ENCODE data around the gene STXBP1. TPM values are rescaled to one million over a fixed set of nuclear protein-coding genes. Genes with fewer than 3 reads are reported as not detected.

STXBP1 gene
- total RNA-seq, 1 donor from 2014 or later, result 53.1 TPM

DNA sequence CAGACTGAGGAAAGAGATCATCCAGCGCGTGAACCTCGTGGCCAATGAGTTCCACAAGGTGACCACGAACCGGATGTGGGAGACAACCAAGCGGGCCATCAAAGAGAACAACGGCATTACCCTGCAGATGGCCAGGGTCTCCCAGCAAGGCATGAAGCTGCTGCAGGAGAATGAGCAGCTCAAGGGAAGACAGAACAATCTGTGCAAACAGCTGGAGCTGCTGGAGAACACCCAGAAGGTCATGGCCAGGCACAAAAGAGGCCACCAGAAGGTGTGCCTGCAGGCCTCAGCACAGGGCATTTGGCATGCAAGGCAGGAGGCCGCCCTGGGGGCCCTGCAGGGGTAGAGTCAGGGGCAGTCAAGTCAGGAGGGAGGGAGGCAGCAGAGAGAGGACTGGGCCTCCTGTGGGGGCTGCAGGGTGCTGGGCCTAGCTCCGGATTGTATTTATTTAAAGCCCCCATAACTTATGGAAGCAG lies 99.2 kb downstream of the STXBP1 start:
- DNase-seq (ENCODE audit: extremely low read depth, low read depth, low spot score), result no peak

DNA sequence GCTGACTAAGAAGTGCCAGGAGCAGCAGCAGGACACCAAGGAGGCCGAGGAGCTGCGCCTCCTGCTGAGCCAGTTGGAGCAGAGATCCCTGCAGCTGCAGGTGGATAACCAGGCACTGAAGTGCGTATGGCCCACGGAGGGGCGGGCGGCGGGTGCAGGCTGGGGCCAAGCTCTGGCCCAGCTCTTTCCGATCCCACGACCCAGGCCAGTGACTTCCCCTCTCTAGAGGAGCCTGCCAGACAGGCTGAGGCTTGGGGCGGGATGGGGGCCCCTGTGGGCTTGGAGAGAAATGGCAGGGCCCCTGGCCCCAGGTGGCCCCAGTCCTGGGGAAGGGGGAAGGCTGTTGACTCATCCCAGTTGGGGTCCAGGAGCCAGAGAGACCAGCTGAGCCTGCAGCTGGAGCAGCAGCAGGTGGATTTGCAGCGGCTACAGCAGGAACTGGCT lies 99.8 kb downstream of the STXBP1 start:
- DNase-seq (ENCODE audit: extremely low read depth, low read depth, low spot score), result no peak

DNA sequence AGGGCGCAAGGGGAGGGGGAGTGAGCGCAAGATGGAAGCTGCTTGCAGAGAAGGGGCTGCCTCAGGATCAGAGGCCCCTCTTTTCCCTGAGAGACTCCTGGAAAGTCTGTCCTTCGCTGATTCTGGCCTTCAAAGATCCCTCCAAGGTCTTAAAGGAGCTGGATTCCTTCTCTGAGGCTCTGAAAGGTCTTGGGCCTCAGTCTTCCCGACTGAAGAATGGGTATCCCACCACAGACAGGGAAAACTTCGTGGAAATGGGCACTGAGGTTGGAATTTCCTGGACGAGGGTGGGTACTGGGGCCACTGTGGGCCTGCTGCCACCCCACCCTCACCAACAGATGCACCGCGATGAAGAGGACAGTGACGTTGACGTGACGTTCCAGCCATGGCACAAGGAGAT lies 100.3 kb downstream of the STXBP1 start:
- DNase-seq (ENCODE audit: extremely low read depth, low read depth, low spot score), result no peak

DNA sequence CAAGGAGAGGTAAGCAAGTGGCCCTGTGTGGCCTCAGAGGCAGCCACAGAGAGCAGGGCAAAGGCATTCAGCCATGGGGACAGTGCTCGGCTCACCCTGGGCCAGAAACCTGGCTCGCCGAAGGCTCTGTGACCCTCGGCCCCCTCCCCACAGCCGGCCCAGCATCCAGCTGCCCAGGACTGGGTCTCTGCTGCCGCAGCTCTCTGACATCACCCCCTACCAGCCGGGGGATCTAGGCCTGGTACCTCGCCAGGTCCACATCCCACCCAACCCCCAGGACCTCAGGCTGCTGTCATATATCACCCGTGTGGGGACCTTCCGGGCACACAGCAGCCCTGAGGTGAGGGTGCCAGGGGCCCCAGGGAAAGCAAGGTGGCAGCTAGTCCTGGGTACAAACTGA lies 100.8 kb downstream of the STXBP1 start:
- no peak for DNase-seq (ENCODE audit: extremely low read depth, low read depth, low spot score)

DNA sequence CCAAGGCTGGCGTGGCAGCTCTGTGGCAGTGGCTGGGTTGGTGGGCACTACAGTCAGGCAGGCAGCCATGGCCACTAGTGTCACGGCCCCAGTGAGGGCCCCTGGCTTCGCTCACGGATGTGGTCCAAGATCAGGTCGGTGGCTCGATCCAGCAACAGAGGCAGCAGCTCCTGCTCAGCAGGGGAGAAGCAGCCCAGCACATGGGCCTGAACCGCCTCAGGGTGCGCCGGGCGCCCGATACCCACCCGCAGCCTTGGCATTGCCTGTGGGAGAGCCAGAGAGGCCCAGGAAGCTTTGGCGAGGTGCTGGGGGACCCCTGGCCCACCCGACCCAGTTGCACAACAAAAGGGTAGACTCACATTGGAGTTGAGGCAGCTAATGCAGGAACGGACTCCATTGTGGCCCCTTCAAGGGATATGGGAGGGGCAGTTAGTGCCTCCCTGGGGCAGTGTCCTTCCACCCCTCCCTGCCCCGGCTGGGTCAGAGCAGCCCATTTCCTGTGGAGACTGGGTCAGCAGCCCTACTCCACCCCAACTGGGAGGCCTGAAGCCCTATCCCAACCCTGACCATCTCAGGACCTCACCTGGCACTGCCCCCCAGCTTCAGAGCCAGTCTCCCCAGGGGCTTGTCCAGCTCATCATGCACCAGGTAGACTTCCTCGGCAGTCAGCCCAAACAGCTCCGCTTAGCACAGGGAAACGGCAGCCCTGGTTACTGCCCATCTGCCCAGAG lies 102.1 kb downstream of the STXBP1 start:
- DNase-seq (ENCODE audit: extremely low read depth, low read depth, low spot score), result no peak

DNA sequence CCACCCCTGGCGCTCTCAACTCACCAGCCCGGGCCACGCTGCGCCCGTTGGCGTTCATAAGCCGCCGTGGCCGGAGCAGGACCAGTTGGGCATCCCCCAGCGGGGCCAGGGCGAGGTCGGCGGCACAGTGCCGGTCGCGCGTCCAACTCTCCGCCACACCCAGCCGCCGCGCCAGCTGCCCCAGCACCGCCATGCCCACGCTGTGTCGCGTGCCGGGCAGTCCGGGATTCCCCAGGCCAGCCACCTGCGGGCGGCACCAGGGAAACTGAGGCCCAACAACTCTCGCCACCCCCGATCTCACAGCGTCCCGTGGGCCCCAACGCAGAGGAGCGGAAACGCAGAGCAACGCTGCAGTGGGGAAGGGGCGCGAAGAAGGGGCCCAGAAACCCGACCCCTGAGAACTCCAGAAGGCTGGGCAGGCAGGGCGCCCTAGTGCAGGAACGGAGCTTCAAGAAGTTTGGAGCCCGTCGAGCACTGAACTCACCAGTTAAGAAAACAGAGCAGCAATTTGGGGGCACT lies 102.9 kb downstream of the STXBP1 start:
- DNase-seq (ENCODE audit: extremely low read depth, low read depth, low spot score), result no peak

DNA sequence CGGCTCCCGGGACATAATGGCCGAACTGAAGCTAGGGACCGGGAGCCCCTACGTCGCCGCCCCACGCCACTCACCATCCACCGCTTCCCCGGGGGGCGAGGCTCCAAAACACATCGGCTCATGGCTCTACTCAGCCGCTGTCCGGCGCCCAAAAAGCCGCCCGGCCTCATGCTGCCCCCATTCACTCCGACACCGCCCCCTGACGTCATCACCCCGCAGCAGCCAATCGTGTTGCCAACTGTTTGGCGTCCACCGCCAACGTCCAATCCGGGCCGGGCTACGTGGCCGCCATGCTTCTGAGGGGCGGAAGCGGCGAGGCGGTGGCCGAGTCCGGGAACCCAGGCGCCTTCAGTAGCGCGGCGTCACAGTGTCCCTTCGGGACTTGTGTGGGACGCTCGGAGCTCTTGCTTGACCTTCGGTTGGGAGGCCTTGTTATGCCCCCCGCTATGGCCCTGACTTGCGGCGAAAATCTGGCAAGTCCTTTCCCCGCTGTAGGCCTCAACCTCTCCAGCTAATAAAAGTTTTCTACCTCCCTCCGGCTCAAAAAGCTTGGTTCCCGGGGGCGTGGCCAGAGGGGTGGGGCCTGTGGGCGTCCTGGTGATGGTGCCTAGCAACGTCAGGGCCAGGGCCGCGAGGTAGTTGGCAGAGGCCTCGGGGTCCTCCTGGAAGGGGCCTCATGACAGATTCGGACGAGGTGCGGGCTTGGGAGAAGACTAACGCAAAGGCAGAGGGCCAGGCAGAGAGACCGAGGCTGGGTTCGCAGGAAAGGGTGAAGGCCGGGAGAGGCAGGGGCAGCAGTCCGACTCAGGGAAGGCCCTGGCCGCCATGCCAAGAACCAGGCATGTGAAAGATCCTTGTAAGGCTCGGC lies 103.6 kb downstream of the STXBP1 start, which contains the start of the genes PTRH1 and TTC16:
Gene PTRH1 (minus strand): TSS at position 194 of the 868 bp plus-strand sequence. CDS start 24 bp downstream, at position 170.
Gene TTC16 (plus strand): TSS at position 610 of the 868 bp plus-strand sequence. CDS start 67 bp downstream, at position 677.
- no peak for DNase-seq (ENCODE audit: extremely low read depth, low read depth, low spot score)

DNA sequence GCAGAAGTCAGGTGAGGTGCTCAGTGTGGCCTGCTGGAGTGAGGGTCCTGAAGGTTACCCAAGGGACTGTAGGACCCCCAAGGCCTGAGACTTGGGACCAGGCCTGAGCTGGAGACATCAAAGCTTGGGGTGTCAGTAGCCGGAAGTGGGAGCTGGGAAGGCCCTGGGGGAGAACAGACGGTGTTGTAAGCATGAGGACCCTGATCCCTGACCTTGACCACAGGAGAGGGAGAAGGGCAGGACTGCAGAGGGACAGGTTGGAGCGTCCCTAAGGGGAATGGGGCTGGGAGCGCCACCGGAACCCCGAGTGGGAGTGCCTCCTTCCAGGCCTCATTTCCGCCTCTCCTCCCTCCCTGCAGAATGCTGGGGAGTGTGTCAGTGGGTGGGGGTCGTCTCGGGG lies 104.3 kb downstream of the STXBP1 start:
- no peak for DNase-seq (ENCODE audit: extremely low read depth, low read depth, low spot score)

DNA sequence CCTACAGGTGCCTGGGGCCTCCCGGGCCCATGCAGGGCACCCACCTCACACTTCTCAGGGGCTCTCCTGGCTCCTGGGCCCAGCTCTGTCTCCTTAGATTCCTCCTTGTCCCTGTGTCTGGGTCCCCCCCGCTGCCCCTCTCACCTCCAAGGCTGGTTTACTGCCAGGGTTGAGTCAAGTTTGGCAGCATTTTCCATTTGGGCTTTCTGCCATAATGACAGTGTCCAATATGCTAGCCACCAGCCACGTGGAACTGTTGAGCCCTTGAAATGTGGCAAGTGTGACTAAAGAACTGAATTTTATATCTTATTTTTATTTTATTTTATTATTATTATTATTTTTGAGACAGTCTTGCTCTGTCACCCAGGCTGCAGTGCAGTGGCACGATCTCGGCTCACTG lies 105.7 kb downstream of the STXBP1 start:
- DNase-seq (ENCODE audit: extremely low read depth, low read depth, low spot score), result no peak

DNA sequence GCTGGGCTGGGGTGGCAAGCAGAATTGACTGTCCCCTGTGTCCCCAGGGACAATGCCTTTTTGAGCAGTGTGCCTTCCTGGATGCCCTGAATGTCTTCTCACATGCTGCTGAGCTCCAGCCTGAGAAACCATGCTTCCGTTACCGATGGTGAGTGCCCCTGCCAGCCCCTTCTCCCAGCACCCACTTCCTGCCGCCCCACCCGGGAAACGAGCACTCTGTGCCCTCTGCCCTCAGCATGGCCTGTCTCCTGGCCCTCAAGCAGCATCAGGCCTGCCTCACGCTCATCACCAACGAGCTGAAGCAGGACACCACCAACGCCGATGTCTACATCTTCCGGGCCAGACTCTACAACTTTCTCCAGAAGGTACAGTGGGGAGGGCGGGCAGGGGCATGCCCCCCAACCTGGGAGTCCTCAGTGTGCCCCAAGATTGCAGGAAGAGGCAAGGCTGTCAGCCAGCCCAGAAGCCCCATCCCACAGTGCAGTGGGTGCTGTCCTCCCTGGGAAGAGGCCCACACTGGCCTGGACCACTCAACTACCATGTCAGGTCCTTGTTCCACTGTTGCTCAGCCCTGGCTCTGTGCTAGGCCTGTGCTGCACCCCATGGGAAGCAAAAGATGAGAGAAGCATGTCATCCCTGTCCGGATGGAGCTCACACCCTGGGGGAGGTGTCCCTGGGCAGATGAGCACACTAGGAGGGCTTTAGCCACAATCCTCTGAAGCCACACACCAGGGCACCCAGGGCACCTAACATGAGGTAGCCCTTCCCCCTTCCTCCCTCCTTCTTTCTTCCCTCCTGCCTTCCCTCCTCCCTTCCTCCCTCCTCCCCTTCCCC lies 108.2 kb downstream of the STXBP1 start:
- DNase-seq (ENCODE audit: extremely low read depth, low read depth, low spot score), result no peak

DNA sequence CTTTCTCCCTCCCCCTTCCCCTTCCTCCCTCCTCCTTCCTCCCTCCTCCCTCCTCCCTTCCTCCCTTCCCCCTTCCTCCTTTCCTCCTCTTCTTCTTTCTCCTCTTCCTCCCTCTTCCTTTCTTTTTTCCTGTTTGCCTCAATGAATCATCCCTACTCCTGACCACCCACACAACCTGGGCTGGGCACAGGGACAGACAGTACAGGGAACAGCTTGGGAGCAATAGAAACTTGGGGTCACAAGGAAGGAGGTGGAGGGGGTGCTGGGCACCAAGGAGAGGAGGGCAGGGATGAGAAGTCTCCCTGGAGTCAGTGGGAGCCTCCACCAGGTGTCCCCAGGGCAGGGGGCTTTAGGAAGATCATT lies 108.8 kb downstream of the STXBP1 start:
- DNase-seq (ENCODE audit: extremely low read depth, low read depth, low spot score), result no peak

DNA sequence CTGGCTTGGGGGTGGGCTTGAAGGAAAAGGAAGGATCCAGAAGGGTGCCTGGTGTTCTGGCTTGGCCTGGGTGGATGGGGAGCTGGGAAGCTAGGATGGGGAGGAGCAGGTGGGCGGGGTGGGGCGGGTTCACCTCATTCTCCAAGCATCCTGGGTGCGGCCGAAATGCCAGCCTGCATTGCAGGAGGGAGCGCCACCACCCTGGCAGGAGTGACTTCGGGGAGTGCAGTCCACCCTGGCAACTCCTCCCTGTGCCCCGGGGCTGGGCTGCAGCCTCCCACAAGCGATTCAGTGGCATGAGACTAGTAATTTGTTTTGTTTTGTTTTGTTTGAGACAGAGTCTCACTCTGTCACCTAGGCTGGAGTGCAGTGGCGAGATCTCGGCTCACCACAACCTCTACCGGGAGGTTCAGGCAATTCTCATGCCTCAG lies 109.3 kb downstream of the STXBP1 start:
- DNase-seq (ENCODE audit: extremely low read depth, low read depth, low spot score), result no peak

DNA sequence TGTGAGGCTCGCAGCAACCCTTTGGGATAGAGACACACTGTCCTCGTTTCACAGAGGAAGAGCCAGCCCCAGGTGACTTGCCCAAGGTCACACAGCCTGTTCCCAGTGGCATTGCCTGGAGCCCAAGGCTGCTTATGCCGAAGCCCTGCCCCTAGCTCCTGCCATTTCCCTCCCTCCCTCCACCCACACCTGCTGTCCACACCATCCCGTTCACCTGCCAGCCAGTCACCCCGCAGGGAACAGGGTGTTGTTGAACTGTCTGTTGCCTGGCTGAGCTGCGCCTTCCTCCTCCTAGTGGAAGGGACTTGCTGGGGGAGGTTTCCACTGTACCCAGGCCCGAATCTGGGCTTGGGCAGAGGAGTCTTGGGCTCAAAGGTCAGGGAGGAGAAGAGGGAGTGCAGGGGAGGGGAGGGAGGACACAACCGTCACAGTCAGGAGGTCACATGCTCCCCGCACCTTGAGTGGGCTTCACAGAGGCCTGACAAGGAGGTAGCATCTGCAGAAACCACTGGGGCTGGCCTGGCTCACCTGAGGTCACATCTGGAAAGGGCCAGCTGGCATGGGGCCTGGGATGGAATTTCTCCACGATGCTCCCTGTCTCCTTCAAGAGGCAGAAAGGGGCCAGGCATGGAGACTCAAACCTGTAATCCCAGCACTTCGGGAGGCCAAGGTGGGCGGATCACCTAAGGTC lies 110.1 kb downstream of the STXBP1 start:
- no peak for DNase-seq (ENCODE audit: extremely low read depth, low read depth, low spot score)

DNA sequence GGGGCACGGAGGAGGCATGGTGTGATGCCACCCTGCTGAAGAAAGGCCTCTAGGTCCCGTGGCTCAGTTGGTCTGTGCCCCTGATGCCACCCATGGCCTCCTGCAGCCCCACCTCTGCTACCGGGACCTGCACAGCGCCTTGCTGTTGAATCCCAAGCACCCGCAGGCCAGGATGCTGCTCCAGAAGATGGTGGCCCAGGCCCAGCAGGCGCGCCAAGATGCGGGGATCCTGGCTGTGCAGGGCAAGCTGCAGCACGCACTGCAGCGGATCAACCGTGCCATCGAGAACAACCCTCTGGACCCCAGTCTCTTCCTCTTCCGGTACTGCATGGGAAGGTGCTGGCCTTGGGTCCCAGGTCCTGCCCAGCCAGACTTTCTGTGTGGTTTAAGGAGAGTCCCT lies 110.9 kb downstream of the STXBP1 start:
- no peak for DNase-seq (ENCODE audit: extremely low read depth, low read depth, low spot score)

DNA sequence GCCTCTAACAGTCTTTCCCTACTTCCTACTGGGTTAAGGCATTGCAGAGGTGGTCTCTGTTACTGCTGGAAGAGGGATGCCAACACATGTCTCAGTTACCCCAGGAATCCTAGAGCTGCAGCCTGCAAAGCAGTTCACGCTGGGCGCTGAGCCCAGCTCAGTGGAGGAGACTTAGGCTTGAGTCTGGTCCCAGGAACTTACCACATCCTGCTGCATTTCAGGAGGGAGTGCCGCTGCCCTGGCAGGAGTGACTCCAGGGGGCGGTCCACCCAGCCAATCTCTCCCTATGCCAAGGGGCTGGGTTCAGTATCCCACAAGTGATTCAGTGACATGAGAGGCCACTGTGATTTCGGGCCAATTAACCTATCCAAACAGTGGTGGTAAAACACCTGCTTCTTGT lies 111.4 kb downstream of the STXBP1 start:
- no peak for DNase-seq (ENCODE audit: extremely low read depth, low read depth, low spot score)

DNA sequence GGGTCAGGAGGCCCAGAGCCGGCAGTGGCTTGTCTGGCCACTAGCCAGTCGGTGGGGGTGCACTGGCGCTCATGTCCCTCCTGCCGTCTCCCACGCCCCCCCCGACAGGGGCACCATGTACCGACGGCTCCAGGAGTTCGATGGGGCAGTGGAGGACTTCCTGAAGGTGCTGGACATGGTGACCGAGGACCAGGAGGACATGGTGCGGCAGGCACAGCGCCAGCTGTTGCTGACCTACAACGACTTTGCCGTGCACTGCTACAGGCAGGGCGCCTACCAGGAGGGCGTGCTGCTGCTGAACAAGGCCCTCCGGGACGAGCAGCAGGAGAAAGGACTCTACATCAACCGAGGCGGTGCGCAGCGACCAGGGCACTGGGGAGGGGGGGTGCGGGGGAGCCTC lies 111.9 kb downstream of the STXBP1 start:
- no peak for DNase-seq (ENCODE audit: extremely low read depth, low read depth, low spot score)

DNA sequence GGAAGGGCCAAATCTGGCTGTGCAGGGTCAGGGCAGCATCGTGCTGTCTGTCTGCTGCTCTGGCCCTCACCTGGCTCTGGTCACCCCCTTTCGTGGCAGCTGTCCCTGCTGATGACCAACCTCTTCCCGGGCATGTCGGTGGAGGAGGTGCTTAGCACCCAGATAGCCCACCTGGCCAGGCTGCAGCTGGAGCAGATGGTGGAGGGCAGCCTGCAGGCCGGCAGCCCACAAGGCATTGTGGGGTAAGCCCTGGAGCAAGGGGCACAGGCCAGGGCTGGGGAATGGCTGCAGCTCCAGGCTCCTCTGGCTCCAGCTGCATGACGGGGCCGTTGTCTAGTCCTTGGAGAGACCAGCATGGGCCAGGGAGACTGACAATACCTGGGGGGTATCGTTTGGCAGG lies 114.8 kb downstream of the STXBP1 start:
- DNase-seq (ENCODE audit: extremely low read depth, low read depth, low spot score), result no peak

DNA sequence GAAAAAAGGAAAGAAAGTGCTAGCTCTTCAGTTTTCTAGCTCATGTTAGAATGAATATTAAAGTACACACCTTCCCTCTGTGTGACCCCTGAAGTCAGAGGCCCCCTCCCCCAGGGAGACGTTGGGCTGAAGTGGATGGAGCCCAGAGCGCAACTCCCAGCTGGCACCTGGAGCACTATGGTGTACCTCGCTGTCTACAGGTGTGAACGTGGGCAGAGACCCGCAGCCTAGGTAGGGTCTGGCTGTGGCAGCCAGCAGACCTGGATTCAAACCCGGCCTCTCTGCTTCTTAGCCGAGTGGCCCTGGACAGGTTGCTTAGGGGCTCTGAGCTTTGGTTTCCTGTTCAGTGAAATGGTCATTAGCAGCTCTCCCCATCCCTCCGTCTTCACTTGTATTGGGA lies 116.7 kb downstream of the STXBP1 start:
- DNase-seq (ENCODE audit: extremely low read depth, low read depth, low spot score), result no peak

DNA sequence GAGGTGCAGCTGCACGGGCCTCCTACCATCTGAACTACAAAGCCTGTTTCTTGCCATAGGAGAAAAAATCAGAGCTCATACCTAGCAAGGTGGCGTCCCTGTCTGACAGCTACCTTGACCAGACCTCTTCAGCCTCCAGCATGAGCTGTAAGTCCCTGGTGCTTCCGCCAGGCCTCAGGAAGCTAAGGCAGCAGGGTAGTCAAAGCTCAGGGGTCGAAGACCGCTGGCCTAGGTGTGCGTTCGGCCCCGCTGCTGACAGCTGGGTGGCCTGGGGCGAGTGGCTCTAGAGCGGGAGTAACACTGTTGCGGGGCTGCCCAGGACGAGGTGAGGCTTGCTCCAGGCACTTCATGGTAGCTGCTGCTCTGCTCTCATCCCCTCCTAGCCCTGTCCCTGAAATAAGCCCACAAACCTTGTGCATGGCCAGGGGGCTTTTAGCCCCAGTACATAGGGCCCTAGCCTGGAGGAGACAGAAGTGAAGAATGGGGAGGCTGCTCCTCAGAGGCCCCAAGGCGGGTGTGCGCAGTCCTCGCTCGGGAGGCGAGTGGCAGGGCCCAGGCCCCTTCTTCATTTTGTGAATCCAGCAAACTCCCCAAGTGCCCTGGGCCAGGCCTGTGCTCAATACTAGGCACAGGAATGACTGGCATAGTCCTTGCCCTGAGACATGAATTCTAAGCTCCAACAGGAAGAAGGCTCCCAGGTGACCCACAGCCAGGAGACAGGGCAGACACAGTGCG lies 117.6 kb downstream of the STXBP1 start:
- DNase-seq (ENCODE audit: extremely low read depth, low read depth, low spot score), result no peak

Measured in glomerular endothelial cell (primary cell).